ENCODE results near the gene GPD1L. TPM values are rescaled to one million over a fixed set of nuclear protein-coding genes. Genes with fewer than 3 reads are reported as not detected.

GPD1L gene
- total RNA-seq, 1 donor from 2014 or later: 12.9 TPM

DNA sequence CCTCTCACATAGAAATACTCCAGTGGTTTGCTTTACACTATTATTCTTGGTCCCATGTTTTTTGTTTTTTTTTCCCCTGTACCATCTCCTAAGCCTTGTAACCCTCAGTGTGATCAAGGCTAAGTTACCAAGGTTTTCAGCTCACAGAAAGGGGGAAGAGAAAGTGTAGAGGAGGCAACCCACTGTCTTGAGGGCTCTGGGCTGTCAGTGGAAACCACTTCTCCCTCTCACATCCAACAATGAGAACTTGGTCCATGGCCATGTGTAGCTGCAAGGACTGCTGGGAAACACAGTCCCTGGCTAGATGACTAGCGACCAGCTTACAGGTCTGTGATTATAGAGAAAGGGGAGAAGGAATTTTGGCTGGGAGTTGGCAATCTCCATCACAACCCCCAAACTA lies 30.3 kb downstream of the GPD1L start:
- no peak for DNase-seq (ENCODE audit: low read depth in 2 of 2)

DNA sequence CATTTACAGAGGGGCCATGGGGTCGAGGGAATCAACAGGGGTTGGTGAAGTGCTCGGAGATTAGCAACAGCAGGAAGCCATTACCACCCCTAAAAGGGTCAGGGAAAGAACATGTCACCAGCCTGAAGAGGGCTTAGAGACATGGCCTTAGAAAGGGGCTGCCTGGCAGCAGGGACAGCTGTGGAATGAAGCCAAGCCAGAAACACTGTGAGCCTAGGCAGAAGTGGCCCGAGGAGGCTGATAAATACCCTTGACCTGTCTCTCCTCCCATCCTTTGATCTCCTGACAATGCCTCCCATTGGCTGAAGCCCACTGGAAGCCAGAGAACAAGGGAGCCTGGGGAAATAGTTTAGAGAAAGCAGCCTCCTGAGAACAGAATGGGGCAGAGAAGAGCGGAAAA lies 31.4 kb downstream of the GPD1L start:
- DNase-seq (ENCODE audit: low read depth in 2 of 2): no peak

DNA sequence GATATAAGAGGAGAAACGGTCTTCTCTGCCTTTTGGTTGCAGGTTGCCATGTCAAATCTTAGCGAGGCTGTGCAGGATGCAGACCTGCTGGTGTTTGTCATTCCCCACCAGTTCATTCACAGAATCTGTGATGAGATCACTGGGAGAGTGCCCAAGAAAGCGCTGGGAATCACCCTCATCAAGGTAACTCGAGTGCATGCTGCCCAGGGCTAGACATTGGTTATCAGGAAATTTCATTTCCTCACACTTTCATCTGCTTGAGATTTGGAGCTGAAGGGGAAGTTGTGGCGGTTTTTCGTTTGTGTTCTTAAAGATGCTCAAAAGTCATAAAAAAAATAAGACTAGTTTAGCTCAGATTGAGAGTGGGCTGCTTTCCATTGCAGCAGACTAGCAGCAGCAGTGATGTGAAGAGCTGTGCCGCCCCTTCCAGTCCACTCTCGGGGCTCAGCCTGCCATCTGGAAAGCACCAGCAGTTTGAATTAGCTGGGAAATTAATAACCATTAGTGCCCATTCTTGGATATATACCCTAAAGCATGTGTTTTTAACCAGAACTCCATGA lies 32.2 kb downstream of the GPD1L start:
- DNase-seq (ENCODE audit: low read depth in 2 of 2): peak in 1 of 2 donors; percentile 67

DNA sequence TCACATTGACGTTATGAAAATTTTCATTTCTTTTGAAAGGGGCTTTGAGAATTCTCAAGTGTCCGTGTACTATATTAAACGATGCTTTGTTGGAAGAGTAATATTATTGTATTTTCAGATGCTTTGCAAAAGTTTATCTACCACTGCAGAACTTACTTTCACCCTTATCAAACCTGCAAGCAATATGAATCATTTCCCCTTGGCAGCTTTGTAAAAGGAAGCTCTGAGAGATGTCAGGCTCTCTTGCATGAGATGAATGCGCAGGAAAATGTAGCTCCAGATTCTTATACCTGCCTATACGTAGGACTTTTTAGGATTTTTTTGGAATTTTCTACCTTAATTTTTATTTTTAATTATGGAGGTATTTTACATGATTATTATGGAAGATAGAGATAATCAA lies 34.5 kb downstream of the GPD1L start:
- DNase-seq (ENCODE audit: low read depth in 2 of 2): peak; percentile 85 to 86

DNA sequence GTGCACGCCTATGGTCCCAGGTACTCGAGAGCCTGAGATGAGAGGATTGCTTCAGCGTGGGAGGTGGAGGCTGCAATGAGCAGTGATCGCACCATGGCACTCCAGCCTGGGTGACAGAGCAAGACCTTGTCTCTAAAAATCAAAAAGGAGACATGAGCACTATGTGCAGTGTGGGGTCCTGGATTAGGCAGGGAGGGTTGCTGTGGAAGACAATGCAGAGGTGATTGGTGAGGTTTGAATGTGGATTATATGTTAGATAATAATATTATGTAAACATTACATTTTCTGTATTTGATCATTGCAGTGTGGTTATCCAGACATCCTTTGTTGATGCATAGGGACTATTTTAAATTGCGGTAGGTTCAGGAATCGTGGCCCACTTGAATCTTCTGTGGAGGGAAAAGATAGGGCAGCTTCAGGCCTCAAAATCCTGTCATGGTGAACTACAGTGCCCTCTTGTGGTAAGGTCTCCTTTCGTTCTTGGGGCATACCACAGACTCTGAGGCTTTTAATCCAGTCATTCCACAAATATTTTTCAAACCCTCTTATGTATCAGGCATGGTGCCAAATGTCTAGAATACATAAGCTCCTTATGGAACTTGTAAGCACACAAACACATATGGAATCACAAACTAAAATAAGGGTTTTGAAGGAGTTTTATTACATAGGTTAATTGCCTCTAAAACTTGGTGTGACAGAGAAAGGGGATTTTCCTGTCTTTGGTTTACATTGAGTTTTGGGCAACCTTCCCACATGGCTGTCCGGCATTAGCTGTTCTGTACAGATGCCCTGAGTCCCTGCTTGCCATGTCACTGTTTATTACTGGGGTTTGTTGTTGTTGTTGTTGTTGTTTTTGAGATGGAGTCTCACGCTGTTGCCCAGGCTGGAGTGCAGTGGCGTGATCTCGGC lies 37.7 kb downstream of the GPD1L start:
- DNase-seq (ENCODE audit: low read depth in 2 of 2): peak; percentile 85 to 86

DNA sequence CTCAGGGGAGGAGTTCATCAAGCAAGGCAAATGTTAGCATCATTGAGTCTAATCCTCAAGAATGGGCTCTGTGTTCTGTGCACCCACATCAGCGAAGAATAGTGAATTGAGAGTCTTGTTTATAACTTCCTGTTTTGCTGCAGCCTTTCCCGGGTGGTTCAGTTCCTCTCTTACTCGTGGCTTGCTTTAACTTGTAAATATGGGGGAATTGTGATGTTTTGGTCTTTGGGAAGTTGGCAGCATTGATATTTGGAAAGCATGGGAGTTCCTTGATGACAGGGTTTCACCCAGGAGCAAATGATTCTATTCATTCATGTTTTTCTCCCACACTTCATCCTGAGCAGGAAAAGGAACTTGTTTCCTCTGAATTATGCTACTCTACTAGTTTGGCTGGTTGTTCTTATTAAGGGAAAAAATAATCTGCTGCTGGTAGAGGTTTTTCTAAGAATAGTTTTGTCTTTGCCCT lies 40.4 kb downstream of the GPD1L start:
- DNase-seq (ENCODE audit: low read depth in 2 of 2): peak in 1 of 2 donors; percentile 9

DNA sequence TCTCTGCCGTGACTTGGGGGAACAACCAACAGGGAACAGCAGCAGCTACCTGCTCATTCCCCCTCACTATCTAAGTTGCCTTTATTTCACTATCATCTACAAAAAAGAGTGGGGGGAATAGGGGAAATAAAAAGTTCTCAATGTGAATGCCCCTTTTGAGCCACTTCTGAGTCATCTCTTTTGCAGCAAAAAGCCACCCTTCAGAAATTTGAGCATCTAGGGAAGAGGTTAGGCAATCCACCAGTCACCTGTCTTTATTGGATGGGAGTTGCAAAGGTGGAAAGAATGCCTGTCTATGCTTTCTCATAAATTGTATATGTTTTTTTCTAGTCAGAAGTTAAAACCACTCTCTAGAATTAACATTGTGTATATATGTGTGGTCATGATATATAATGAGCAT lies 41.1 kb downstream of the GPD1L start:
- DNase-seq (ENCODE audit: low read depth in 2 of 2): no peak

DNA sequence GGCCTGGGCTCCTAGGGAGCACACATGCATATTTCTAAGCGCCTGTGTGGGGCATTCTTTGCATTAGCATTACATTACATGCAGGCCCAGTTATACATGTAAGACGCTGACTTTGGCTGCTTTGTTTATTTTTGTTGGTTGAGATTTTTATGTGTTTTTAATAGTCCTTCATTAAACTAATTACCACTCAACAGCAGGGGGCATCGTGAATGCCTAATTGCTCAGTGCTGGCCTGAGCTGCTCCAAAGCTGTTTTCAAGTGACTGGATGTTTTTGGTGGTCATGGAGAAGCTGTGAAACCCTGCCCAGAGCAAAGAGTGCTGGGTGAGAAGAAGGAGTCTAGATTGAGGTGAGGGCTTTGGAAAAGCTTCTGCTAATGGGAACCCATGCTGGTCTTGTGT lies 41.5 kb downstream of the GPD1L start:
- no peak for DNase-seq (ENCODE audit: low read depth in 2 of 2)

DNA sequence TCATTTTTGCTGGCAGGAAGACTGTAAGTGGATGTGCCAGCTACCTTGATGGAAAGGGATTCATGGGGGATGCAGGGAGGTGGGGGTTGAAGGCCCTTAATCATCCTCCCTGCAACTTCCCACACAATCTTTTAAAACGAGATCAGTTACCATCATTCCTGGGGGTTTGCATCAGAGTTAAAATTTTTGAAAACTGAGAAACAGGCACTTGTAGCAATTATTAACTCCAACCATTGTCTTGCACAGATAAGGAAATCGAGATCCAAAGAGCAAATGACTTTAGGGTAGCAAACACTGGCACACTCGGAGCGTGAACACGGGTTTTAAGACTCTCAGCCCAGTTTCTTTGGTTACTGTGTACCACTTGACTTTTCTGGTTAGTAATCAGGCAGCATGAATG lies 41.9 kb downstream of the GPD1L start:
- DNase-seq (ENCODE audit: low read depth in 2 of 2): no peak

DNA sequence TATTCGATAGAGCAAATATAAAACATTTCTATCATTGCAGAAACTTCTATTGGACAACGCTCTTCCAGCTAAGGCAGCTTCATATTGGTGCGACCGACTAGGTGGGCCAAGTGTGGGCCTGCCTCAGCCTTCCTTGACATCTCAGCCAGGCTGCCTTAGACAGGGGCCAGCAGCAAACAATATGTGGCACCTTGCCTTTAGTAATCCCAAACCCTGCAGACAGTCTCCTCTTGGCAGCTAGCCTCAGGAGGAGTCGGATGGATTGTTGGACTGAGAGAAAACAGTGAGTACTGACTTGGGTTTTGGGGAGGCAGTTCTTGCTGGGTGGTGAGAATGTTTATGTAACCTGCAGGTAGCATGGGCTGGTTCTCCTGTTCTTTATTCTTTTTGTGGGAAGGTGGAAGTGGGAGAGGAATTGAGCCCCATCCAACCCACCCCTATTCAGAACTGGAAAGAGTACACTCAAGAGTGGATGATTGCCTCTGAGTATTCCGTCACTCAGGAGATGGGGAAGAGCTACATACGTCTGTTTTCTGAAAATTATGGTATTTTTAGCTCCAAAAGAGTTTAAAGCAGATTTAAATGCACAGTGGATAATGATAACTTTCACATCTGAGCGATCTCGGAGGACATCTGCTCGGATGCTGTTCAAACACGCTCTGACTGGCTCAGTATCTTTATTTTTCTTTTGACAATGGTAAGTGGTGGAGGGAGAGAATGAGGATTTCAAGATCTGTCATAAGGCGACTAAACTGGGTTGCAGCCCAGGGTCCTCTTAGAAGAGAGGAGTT lies 47.2 kb downstream of the GPD1L start:
- DNase-seq (ENCODE audit: low read depth in 2 of 2): no peak

DNA sequence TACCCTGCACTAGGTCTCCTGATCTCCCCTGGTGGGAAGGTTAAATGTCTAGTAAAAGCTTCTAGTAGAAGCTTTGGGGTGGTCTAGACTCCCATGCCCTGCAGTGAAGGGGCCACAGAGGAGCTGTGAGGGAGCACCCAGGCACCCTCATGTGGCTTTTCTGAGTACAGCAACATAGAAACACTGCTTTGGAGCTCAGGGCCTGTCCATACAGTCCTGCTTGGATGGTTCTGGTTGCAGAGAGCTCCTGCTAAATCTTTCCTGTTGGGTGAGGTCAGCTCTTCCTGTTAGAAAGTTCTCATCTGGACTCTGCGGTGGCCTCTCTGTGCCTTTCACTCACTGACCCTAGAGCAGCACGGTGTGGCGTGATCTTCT lies 47.8 kb downstream of the GPD1L start:
- peak; percentile 58 to 60 for DNase-seq (ENCODE audit: low read depth in 2 of 2)

DNA sequence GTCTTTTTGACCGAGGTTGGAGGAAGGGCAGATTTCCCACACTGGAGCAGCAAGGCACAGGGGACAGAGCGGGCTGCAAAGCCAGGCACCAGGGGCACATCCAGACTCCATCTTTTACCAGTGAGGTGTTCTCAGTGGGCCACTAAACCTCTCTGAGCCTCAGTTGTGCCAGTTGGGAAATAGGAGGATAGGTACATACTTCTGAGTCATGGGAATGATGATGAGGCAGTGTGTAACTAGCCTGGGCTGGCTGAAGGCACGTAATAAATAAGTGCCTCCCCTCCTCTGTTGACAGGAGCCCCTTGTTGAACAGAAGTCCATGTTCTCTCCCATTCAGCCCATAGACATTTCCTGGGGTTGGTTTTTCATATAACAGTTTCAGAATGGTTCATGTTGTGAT lies 48.7 kb downstream of the GPD1L start:
- DNase-seq (ENCODE audit: low read depth in 2 of 2): no peak

DNA sequence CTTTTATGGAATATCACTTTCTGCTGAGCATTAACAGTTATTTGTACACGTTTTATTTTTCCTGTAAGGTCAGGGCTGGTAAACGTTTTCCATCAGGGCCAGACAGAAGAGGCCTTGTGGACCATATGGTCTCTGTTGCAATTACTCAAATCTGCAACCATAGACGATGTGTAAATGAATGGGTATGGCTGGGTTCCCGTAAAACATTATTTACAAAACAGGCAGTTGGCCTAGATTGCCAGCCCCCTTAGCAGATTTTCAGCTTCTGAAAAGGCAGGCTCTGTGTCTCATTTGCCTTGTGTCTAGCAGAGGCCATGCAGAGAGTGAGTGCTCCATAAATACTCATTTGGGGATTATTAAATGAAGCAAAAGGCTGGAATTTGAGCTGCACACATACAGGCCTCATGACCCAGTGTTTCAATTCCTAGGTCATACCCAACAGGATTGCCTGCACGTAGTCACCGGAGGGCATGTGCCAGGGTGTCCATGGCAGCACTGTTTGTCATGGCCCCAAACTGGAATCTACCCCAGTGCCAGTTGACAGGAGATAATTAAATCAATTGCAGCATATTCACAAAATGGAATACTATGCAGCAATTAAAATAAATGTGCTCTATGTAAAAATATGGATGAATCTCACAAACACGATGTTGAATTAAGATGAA lies 51.3 kb downstream of the GPD1L start:
- DNase-seq (ENCODE audit: low read depth in 2 of 2): no peak

DNA sequence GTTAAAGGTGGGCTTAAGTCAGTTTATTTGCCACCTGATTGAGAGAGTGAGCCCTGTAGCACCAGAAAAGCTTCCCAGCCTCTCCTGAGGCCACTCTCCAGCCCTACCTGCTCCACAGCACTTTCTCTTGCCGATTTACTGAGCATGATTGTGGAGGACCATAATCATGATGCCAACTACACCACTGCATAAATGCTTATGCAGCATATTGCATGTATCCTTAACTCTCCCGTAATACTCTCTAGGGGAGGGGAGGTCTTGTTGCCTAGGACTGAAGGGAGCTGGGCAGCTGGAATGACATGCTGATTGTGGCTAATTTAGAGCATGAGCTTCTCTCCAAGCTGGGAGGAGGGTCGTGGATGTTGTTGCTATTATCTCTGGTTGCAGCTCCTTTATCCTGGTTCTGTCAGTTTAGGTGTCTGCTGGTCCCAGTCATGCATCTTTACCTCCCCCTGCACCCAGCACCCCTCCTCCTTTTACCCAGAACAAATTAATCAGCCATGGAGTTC lies 54.3 kb downstream of the GPD1L start:
- no peak for DNase-seq (ENCODE audit: low read depth in 2 of 2)

DNA sequence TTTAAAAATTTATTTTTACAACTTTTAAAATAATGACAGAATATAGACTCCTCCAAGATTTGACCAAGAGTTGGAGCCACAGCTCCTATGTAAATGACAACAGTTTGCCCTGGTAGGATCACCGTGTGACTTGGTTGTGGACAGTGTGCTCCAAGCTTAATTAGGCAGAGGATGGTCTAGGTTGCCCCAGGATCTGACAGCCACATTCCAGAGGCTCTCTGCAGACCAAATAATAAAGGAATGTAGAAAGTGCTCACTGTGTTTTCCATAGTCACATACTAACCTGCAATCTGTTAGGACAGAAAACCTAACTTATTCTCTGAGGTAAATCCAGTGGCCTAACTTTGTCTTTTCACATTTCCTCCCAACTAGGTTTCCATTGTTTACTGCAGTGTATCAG lies 59.0 kb downstream of the GPD1L start:
- DNase-seq (ENCODE audit: low read depth in 2 of 2): no peak

DNA sequence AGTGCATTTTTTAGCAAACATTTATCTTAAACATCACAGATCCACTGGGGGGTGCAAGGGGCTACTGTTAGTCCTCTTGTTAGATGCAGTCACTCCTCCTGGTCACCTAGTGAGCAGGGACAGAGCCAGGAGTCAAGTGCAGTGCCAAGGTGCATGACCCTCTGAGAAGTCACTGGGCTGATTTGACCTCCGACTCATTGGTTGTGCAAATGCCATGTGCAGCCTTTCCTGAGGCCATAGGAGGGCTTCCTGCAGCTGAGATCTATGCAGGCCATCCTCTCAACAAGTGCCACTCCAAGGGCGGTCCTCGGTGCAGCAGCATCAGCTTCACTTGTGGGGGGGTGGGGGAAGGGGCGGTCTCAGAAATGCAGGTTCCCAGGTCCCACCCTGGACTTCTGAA lies 60.2 kb downstream of the GPD1L start:
- peak in 1 of 2 donors; percentile 11 for DNase-seq (ENCODE audit: low read depth in 2 of 2)

DNA sequence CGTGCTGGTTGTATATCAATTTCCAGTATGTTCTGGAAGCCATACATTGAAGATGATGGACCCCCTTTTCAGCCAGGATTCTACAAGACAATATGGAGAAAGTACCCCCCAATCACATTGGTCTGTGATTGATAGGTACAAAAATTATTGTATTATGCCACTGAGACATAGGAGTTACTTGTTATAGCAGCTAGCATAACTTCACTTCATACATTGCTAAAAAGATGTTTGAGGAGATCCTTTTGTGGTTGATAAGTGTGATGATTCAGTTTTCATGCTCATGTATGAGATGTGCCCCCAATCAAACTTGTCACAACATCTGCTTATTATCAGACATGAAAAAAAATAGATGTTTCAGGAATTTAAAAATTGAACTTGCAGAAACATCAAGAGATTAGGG lies 66.0 kb downstream of the GPD1L start:
- DNase-seq (ENCODE audit: low read depth in 2 of 2): no peak

DNA sequence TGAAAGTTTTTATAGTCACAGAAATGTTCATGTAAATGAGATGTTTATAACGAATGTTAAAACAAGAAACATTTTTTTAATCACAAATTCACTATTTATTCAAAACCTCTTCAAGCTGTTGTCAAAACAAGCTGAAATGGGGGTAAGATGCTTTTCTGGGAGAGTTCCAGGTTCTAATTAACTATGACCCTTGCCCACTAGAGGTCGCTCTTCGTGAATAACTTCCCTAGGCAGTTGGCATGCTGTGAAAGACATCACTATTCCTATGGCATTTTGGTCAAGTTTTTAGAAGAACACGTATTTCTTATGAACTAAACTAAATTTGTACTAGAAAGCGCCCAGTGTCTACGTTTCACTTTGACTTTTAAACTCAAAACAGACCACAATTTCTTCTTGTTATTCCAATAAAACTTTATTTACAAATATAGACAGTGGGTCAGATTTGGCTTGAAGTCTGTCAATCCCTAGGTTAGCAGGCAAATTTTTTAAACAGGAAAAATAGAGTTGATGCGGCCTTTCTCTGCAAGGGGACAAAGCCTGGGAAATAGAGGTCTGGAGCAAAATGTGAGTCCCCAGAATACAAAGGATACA lies 69.3 kb downstream of the GPD1L start:
- DNase-seq (ENCODE audit: low read depth in 2 of 2): peak; percentile 75 to 79

DNA sequence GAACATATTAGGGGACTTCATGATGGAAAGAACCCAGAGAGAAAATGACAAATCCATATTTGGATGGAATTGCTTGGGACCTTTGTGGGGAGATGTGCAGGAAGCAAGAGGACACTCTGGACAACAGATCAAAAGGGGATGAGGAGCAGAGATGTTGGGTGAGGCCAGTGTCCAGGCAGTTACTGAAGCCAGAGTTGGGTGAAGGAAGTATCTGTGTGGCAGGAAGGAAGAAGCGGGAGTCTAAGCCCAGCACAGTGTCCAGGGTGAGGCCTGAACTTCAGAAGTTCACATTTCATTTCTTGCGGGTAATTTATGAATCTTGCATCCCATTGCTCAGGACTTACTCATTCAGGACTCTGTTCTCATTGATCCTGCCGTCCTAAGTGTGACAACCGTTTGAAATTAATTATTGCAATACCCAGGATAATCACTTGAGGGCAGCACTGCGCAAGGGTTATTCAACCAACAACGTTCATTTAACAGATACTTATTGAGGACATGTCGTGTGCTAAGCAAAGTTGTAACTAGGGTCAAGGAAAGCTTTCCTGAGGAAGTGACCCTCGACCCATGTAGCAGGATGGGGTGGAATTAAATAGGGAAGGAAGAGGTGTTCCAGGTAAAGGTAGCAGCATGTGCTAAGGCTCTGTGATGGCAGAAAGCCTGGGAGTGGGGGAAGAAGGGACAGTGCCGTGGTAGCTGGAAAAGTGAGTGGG lies 70.7 kb downstream of the GPD1L start:
- peak; percentile 70 to 77 for DNase-seq (ENCODE audit: low read depth in 2 of 2)

DNA sequence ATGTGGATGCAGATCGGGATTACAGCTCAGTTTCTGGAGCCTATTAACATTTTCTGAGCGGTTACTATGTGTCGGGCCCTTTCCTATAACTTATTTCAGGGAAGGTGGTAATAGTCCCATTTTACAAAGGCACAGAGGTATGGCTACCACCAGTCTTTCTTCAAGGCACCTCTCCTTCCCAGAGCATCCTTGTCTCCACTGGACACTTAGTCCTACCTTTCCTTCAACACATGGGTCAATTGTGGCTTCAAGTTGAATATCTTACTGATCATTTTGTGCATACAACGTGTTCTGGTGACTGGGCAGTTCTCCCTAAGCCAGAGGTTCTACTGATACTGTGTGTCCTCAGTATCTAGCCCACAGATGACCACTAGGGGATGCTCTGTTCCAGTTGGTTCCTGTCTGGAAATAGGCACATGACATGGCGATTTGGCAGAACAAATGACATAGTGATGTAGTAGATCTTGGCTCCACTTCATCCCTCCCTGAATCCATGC lies 71.3 kb downstream of the GPD1L start:
- peak; percentile 92 to 95 for DNase-seq (ENCODE audit: low read depth in 2 of 2)

All from lung microvascular endothelial cell (primary cell).